ENCODE measurements around the gene CREB3L2. TPM values are rescaled to one million over a fixed set of nuclear protein-coding genes. Genes with fewer than 3 reads are reported as not detected.

The CREB3L2 gene
- total and polyA plus RNA-seq, 11 donors: 4.0 to 40.6 (median 21.8) TPM

DNA sequence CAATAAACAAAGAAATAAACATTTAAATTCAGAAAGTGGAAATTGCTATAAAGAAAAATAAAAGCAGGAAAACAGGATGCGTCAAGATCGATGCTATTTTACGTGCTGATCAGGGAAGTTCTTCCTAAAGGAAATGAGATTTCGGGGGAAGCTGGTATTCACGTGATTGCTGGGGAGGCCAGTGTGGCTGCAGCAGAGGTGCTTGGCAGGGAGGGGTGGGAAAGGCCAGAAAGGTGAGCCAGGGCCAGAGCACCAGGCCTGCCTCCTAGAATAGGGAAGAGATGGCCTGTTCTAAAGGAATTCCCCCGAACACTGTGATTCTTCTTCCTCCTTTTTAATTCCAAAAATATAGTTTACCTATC is 923 bp upstream of the CREB3L2 start:
- H3K27ac ChIP-seq: peak overlapping the region in 5 of 12 donors; percentile 1 to 47 (median 43)
- TF ChIP-seq POLR2A (IDR thresholded peaks at IDR 0.05): no peak
- TF ChIP-seq, protein P1, sequence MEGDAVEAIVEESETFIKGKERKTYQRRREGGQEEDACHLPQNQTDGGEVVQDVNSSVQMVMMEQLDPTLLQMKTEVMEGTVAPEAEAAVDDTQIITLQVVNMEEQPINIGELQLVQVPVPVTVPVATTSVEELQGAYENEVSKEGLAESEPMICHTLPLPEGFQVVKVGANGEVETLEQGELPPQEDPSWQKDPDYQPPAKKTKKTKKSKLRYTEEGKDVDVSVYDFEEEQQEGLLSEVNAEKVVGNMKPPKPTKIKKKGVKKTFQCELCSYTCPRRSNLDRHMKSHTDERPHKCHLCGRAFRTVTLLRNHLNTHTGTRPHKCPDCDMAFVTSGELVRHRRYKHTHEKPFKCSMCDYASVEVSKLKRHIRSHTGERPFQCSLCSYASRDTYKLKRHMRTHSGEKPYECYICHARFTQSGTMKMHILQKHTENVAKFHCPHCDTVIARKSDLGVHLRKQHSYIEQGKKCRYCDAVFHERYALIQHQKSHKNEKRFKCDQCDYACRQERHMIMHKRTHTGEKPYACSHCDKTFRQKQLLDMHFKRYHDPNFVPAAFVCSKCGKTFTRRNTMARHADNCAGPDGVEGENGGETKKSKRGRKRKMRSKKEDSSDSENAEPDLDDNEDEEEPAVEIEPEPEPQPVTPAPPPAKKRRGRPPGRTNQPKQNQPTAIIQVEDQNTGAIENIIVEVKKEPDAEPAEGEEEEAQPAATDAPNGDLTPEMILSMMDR (IDR thresholded peaks at IDR 0.05): no peak

DNA sequence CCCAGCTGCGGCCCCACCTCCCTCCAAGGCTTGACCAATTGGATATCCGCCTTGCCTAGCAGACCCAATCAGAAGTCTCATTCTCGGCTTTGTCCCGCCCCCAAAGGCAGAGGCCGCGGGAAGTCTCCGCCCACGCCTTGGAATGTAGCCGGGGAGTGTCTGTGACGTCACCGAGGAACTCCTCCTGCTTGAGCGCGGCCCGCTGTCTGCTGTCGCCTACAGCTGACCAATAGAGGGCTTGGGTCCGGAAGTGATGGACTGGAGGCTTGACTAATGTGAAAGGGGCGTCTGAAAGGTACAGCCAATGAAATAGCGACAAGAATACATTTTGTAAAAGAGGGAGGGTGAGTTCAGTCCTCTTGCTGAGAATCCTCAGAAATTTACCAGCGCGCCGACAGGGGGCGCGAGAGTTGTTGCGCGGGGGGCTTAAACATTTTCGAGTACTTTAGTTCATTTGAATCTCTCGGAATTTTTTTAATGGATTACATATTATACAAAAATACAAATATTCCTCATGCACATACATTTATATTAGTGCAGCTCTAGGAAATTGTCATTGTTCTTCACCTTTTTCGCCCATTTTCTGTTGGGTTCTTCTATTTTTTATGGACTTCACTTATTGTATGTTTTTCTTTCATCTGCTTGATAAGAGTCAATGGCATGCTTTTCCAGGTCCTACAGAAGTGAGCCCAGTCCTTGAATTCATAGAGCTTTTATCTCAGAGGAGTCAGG is 376 bp upstream of the CREB3L2 start:
- WGBS, 4 donors: 2 to 3% (median 3%) methylated on average over 26 to 28 of the region's 28 CpGs
- Histone ChIP-seq H3K9me3 (no peaks in the 10 kb centered on the region), H3K27me3 (no peaks in the 10 kb centered on the region), H3K4me1 (peaks cover 0 to 37% (median 31%) of the 10 kb centered on the region in 12 donors), H3K27ac (peak overlapping the region in 11 of 12 donors; percentile 86 to 97 (median 92)), H3K36me3 (peaks cover 0 to 4% (median 0%) of the 10 kb centered on the region in 9 donors), H3K4me3 (peak overlapping the region; percentile 70 to 99 (median 81))
- ATAC-seq: peak; percentile 96 to 98 (median 98)
- TF ChIP-seq POLR2A (IDR thresholded peaks at IDR 0.05): no peak
- TF ChIP-seq, protein P1 (IDR thresholded peaks at IDR 0.05): peak; percentile 87 to 98 (median 93)
- intact Hi-C loops (cut with DNase I): loop anchor here in 5 of 10 donors (2.0 to 10.0 kb wide), 6 partner anchors 45 to 733 kb away; partner anchors contain the start of gene TRIM24 (in 1 of the 5)
- peak; percentile 99 for DNase-seq

More for the DNA sequence above, 923 bp upstream of the CREB3L2 start:
- H3K27me3 ChIP-seq: no peaks in the 10 kb centered on the region
- no peaks in the 10 kb centered on the region for H3K9me3 ChIP-seq
- H3K4me3 ChIP-seq: peak overlapping the region in 3 of 12 donors; percentile 6 to 81 (median 33)
- ATAC-seq (no peak), DNase-seq (no peak)
- WGBS, 4 donors: 51 to 62% (median 58%) methylated on average over 6 of the region's 6 CpGs
- H3K4me1 ChIP-seq: peaks cover 0 to 34% (median 26%) of the 10 kb centered on the region in 12 donors
- intact Hi-C loops (cut with DNase I): loop anchor here in 5 of 10 donors (2.0 to 10.0 kb wide), 6 partner anchors 46 to 732 kb away; partner anchors contain the start of gene TRIM24 (in 1 of the 5)
- peaks cover 0 to 4% (median 0%) of the 10 kb centered on the region in 9 donors for H3K36me3 ChIP-seq

DNA sequence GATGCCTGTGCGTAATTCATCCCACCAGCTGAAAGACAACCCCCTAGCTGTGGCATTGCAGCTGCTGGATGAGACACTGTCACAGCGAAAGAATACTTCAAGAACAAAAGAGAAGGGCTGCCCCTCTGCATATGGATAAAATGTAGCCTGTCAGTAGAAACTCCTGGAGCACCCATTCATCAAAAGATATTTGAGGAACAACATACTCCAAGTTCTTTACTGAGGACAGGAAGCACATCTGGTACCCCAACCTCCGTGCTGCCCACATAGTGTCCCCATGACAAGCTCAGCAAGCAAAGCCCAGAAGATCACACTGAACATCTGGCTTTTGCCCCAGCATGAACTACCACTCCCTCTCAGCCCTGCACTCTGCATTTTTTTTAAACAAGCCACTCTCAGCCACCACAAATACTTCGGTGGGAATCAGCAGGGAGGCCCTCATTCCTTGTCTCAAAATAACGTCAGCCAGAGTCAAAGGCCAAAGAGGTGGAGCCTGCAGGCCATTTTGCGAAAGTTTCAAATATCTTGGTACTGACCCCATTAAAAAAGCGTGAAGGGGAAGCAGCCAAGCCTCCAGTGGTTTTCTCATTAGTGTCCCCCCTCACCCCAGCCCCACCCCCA is 1.7 kb downstream of the CREB3L2 start:
- Histone ChIP-seq H3K36me3 (peaks cover 0 to 4% (median 0%) of the 10 kb centered on the region in 9 donors), H3K27me3 (no peaks in the 10 kb centered on the region), H3K4me1 (peaks cover 0 to 57% (median 46%) of the 10 kb centered on the region in 12 donors), H3K4me3 (peak overlapping the region in 11 of 12 donors; percentile 20 to 99 (median 81)), H3K9me3 (no peaks in the 10 kb centered on the region), H3K27ac (peak overlapping the region; percentile 54 to 97 (median 90))
- TF ChIP-seq POLR2A (IDR thresholded peaks at IDR 0.05): peak in 1 of 2 donors; percentile 39
- TF ChIP-seq, protein P1 (IDR thresholded peaks at IDR 0.05): no peak
- WGBS, 4 donors: 7 to 16% (median 12%) methylated on average over 7 of the region's 7 CpGs
- intact Hi-C loops (cut with DNase I): loop anchor here in 4 of 10 donors (5.0 to 10.0 kb wide), 5 partner anchors 43 to 735 kb away; partner anchors contain the start of gene TRIM24 (in 1 of the 4)
- DNase-seq: peak; percentile 52 to 76 (median 66)
- ATAC-seq: peak in 2 of 4 donors; percentile 13 to 27
